SH-SY5Y (cell line): ENCODE results near the gene RPS21.

Experiments
- GATA2 ChIP-seq: IDR thresholded peaks from 2 replicates; pipeline ENCODE4 v1.6.1; 2011; ENCODE audit warnings: mild to moderate bottlenecking, low read depth, low read length
- GATA3 ChIP-seq: IDR thresholded peaks from 2 replicates; pipeline ENCODE4 v1.6.1; 2011; ENCODE audit warnings: low read depth, mild to moderate bottlenecking, low read length, moderate library complexity

DNA sequence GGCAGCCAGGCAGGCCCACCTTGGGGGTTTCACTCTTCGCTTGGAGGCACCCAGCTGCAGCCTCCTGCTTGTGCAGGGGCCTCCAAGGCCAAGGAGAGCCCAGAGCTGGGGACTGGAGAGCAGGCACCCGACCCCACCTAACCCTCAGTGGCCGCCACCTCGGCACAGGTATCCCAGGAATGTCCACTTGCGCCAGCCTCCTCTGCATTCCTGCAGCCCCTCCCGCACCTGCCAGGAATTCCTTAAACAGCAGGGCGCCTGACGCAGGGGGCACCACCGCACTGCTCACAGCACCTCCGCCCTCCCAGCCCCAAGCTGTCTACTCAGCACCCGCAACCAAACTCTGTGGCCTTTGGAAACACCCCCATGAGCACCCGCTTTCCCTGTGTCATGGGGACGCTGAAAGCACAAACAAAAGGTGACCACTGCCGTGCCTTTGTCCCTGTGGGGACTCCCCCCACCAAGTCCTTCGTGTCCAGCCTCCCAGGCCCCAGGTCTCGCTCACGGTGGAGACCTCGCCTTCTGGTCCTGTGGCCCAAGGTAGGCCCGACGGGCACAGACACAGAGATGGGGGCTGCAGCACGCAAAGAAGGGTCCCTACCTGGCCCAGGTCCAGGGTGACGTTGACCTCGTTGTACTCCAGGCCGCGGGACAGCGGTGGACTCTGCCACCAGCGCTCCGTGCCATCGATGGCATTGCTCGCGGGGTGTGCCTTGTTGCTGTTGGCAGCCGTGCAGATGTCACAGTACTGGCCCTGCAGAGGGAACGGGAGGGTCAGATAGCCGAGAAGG, 24.9 kb upstream of the RPS21 start:
- no peak for TF ChIP-seq GATA2
- TF ChIP-seq GATA3 = no peak
